GM19372 (cell line): ENCODE measurements around the gene PRRX1.

Experiments
- ATAC-seq: cut with Tn5 transposase; IDR thresholded peaks from one replicate; pipeline ENCODE4 v1.9.1; 2021; ENCODE audit warnings: mild to moderate bottlenecking, low read depth, moderate library complexity; ENCODE audit not compliant: unreplicated experiment

PRRX1 gene

GRCh38 chr1:170685166-170685565 lies 21.2 kb downstream of the PRRX1 start:
- ATAC-seq = no peak

DNA sequence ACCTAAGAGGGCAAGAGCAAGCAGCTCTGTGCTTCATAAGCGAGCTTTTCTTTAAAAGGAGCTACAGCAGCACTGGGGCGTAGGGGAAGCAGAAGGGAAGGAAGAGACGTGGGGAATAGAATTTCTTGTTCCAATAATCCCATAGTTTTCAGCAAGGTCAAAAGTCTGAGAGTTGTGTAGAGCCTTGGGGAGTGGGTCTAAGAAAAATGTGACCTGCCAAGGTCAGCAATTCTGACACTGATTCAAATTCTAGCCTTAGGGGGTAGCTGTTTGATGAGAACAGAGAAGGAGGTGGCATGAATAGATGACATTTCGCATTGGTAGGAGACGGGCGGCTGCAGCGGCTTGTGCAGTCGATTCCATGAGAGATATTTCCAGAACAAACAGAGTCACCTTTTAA lies 22.4 kb downstream of the PRRX1 start:
- ATAC-seq = no peak

- ATAC-seq = no peak
Observed at GRCh38 chr1:170687621-170688020, 23.7 kb downstream of the PRRX1 start.

- ATAC-seq = no peak
Observed at GRCh38 chr1:170691258-170691657, 27.3 kb downstream of the PRRX1 start.

DNA sequence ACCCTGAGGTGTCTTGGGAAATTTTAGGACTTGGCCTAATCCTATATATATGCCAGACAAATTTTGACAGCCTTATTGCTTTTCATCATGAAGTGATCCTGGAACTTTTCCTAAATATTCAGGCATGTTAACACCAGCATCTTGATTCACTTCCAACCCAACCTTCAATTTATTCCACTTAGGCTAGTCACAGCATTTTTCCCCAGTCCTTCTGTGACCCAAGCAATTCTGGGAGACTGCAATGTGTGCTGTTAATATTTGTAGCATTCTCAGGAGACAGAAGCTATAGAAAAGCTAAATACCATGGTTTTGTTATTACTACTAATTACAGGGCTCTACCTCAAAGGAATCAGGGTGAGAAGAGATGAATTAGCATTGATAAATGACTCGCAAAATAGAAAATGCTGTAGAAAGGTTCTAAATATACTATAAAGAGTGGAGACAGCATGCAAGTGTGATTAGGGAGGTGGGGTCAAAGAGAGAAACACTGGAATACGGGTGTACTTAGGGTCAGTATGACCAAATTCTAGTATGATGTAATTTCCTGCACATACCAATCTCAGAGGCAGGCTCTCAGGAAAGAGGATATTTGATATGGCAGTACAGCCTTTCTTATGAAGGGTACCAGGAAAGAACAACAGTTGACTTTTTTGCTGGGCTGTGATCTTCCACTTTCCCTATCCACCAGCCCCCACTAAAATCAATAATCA lies 29.1 kb downstream of the PRRX1 start:
- no peak for ATAC-seq

- ATAC-seq = no peak
Observed at GRCh38 chr1:170694172-170694926, 30.4 kb downstream of the PRRX1 start.

- ATAC-seq = no peak
Observed at GRCh38 chr1:170695955-170696590, 32.1 kb downstream of the PRRX1 start.

DNA sequence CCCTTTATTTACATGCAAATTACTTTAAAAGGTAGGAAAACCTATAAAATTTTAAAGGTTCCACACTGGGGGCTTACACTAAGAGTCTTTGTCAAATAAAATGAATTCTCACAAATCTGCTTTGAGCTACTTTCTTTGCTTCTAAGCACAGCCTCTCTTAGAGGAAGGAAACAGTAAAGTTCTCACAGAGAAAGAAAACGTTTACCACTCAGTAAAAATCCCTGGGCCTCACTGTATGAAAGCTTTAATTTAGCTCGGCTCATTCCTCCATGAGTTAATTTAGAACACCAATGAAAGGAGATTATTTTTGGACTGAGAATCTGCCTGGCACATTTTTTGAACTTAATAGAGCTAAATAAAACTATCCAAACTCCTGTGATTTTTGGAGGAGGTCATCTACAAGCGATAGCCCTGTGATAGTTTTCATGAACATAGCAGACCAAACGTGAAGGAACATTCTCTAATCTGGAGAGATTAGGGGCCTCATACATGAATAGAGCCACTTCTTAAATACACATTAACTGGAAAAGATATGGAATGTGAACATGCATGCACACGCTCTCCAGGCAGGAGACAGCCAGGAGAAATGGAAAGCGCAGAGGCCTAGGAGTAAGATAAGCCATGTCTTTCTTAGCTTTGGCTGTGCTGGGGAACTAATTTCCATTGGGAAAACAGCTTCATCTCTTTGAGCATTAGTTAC lies 32.8 kb downstream of the PRRX1 start:
- no peak for ATAC-seq

DNA sequence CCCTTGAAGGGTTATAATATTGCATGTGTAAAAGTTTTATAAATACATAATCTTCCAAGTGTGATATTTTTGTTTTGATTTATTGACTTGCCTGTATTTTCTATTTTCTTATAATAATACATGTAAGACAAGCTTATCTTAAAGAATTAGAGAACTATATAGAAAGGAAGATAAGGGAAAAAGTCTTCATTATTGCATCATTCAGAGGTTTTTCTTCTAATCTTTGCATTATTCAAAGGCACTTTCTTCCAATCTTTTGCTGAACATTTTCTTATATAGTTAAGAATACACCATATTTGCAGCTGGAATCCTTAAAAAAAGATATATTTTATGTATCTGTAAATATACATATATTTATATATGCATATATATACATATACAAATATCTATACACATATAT lies 33.4 kb downstream of the PRRX1 start:
- ATAC-seq = no peak

- ATAC-seq = no peak
Observed at GRCh38 chr1:170698301-170699275, 34.7 kb downstream of the PRRX1 start.

GRCh38 chr1:170699696-170700095 lies 35.8 kb downstream of the PRRX1 start:
- ATAC-seq = no peak

GRCh38 chr1:170700842-170701615 lies 37.1 kb downstream of the PRRX1 start:
- ATAC-seq = no peak

DNA sequence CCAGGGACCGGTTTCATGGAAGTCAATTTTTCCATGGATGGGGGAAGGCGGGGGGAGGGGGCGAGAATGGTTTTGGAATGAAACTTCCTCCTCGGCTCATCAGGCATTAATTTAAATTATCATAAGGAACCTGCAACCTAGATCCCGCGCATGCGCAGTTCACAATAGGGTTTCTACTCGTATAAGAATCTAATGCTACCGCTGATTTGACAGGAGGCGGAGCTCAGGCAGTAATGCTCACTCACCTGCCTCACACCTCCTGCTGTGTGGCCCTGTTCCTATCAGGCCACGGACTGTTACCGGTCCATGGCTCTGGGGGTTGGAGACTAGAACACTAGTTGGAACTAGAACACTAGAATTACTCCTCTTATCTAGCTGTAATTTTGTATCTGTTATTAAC lies 38.0 kb downstream of the PRRX1 start:
- ATAC-seq = no peak

DNA sequence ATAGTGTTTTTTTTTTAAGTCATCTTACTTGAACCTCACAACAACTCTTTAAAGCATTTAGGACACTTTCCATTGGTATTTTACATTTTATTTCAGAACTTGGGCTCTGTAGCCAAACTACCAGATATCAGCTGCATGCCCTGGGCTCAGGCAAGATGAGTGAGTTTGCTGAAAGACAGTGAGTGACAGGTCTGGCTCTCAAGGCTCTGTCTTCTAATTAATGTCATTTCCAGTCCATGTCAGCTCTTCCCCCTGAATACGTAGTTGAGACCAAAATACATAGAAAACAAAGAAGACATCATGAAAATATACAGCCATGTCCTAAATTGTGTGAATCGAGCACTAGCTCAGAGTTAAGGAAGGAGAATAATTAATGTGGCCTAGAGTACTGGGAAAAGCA lies 39.7 kb downstream of the PRRX1 start:
- no peak for ATAC-seq

DNA sequence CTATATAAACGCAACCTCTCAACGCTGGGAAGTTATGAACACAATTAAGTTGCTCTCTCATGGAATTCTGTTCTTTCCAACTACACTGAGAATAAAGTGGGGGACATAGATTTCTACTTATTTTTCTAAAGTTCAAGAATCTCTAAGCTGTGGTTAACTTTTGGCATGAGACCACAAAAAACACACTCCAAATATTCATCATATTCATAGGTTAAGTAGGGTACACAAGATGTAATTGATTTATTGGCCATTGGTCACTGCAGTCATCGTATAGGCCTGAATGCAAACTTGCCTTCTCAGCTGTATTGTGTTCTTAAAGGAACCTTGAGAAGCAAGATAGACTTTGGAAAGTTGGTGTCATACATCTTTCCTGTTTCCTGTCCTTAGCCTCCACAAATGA lies 40.3 kb downstream of the PRRX1 start:
- no peak for ATAC-seq

- no peak for ATAC-seq
Observed at GRCh38 chr1:170705981-170706380, 42.0 kb downstream of the PRRX1 start.

DNA sequence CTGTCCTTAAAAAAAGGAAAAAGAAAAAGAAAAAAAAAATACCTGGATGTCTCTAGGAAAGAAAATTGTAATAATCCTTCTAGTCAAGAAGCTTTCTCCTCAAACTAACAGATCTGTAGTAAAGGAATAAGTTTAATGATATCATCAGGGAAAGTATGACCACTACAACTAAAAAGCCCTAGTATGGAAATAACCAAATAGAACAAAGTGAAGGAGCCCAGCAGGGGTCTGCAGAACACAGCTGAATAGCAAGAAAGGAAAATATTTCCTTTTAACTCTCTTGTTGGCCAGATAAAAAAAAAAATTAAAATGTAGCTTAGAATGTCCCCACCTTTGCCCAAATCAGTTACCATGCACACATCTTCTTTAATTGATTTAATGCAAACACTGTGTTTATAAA lies 43.2 kb downstream of the PRRX1 start:
- no peak for ATAC-seq

DNA sequence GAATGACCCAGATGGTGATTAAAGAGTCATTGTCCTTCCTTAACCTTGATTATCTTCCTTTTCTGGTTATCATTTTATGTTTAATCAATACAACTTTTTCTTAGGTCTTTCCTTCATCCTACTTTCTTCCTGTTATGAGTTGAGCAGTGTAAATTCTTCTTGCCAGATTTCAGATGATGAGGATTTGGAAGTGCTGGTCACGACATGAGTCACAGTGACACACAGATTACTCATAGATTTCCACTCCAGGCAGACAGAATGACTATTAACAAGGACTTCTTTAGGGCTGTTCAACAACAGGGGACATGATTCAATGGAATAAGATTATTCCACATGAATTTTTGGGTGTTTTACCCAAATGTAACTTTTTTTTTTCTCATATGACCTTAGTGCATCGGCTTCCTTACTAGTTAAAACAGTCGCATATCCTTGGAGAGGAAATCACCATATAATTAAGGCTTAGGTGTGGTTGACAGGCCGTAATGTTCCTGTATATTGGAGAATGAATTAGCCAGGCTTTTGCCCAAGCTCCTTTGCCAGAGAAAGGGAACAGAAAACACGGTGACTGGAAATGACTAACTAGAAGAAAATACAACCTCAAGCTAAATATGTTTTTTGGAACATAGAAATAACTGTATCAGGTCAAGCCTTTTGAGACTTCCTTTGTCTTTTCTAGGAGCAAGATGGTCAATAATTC lies 44.2 kb downstream of the PRRX1 start:
- no peak for ATAC-seq

DNA sequence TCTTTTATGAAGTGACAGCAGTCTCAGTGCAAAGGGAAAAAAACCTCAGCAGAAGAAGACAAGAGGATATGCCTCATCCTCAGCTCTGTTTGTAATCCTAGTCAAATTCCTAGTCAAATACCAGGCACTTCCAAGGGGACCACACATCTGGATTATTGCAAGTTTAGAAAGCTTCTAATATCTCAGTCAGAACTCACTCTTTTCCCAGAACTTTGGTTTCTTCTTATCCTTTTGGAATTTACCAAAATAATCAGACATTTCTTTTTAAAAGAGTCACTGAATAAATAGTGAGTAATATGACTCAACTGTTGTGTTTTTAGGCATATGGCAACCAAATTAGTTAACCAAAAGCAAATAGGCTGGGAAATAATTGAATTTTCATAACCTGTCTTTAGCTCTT lies 47.8 kb downstream of the PRRX1 start:
- no peak for ATAC-seq
